ENCODE data around the gene SENP7.
A peak's percentile ranks its signal among the peaks of the same experiment; 100 is the strongest.
"Not testable (repeated sequence)": the region's sequence is repeated elsewhere in the genome, so short reads cannot be mapped to it uniquely, and the experiment has no call there.

The SENP7 gene

DNA sequence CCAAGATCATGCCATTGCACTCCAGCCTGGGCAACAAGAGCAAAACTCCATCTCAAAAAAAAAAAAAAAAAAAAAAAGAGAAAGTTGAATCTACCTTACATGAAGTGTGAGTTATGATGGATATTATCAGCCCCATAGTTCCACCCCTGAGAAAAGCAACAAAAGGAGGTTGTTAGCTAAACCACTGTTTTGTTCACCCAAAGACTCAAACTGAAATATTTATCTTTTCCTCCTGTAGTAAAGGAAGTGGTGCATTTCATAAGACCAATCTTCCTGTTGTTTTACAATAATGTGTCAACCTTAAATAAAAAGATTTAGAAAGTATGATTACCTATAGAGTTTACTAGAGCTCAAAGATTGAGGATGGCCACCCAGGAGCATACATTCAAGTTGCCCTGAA, 29.9 kb upstream of the SENP7 start:
- FAIRE-seq (no peak), DNase-seq (ENCODE audit: insufficient read length, low spot score) (no peak)
- no peak for TF ChIP-seq TAF1 (IDR thresholded peaks at IDR 0.05; ENCODE audit: low read depth, low read length)
- TF ChIP-seq PAX5 (IDR thresholded peaks at IDR 0.05; ENCODE audit: insufficient read depth, low read length, severe bottlenecking) = no peak
- TF ChIP-seq SPI1 (IDR thresholded peaks at IDR 0.05; ENCODE audit: low read depth, low read length) = no peak
- TF ChIP-seq POLR2A (IDR thresholded peaks at IDR 0.05; ENCODE audit: low read depth, low read length) = no peak
- TF ChIP-seq POLR2AphosphoS5 (IDR thresholded peaks at IDR 0.05; ENCODE audit: low read depth, low read length) = no peak
- no peak for TF ChIP-seq POU2F2 (IDR thresholded peaks at IDR 0.05; ENCODE audit: low read depth, low read length)

DNA sequence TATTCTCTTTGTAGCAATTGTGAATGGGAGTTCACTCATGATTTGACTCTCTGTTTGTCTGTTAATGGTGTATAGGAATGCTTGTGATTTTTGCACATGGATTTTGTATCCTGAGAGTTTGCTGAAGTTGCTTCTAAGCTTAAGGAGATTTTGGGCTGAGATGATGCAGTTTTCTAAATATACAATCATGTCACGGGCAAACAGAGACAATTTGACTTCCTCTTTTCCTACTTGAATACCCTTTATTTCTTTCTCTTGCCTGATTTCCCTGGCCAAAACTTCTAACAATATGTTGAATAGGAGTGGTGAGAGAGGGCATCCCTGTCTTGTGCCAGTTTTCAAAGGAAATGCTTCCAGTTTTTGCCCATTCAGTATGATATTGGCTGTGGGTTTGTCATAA, 23.9 kb upstream of the SENP7 start:
- FAIRE-seq; DNase-seq (ENCODE audit: insufficient read length, low spot score): not testable (repeated sequence)
- TF ChIP-seq SPI1 (IDR thresholded peaks at IDR 0.05; ENCODE audit: low read depth, low read length) = peak; percentile 37

DNA sequence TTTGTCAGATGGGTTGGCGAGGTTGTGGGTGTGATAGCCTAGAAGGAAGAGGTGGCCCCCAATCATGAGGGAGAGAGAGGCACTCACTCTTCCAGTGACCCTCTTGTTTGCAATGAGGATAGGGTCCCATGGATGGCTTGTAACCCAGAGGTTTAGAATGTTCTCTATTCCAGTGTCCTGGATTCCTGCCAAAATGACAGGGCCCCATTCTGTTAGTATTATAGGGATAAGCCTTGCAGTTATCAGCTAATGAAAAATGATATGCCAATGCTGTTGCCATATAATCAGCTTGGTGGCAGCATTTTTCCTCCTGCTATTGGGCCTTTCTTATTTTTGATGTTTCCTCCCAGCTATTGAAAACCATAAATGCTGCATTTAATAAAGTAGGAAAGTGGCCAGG, 23.3 kb upstream of the SENP7 start:
- FAIRE-seq (no peak), DNase-seq (ENCODE audit: insufficient read length, low spot score) (no peak)
- no peak for TF ChIP-seq TAF1 (IDR thresholded peaks at IDR 0.05; ENCODE audit: low read depth, low read length)
- no peak for TF ChIP-seq POLR2A (IDR thresholded peaks at IDR 0.05; ENCODE audit: low read depth, low read length)
- no peak for TF ChIP-seq POU2F2 (IDR thresholded peaks at IDR 0.05; ENCODE audit: low read depth, low read length)
- no peak for TF ChIP-seq SPI1 (IDR thresholded peaks at IDR 0.05; ENCODE audit: low read depth, low read length)
- no peak for TF ChIP-seq PAX5 (IDR thresholded peaks at IDR 0.05; ENCODE audit: insufficient read depth, low read length, severe bottlenecking)
- TF ChIP-seq POLR2AphosphoS5 (IDR thresholded peaks at IDR 0.05; ENCODE audit: low read depth, low read length) = no peak

DNA sequence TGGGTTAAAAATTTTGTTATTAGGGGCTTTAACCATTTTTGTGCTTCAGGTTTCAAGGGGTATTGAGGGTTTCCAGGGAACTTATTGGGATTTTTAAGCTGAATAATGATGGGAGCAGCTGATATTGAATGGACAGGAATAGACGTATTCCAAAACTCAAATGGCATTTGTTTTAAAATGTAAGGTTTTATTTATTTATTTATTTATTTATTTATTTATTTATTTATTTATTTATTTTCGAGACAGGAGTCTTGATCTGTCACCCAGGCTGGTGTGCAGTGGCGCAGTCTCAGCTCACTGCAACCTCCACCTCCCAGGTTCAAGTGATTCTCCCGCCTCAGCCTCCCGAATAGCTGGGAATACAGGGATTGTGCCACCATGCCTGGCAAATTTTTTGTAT, 22.2 kb upstream of the SENP7 start:
- DNase-seq (ENCODE audit: insufficient read length, low spot score) (no peak), FAIRE-seq (no peak)
- TF ChIP-seq POU2F2 (IDR thresholded peaks at IDR 0.05; ENCODE audit: low read depth, low read length) = no peak

DNA sequence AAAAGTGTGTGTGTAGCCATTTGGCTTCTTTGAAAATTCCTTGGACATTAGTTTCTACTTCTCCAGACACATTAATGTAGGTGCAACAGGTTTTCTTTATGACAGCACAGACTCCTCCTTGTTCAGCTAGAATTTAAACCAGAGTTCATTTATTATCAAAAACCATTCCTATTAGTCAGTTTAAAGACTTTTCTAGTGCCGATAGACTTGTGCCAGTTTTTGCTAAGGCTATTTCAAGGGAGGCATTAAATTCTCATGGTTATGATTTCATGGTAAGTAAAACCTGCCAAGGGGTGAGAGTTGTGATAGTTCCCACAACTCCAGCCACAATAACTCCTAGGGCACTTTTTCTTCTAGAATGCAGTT, 20.6 kb upstream of the SENP7 start:
- no peak for DNase-seq (ENCODE audit: insufficient read length, low spot score)
- FAIRE-seq = no peak
- TF ChIP-seq PAX5 (IDR thresholded peaks at IDR 0.05; ENCODE audit: insufficient read depth, low read length, severe bottlenecking) = no peak
- TF ChIP-seq POLR2AphosphoS5 (IDR thresholded peaks at IDR 0.05; ENCODE audit: low read depth, low read length) = no peak
- no peak for TF ChIP-seq POU2F2 (IDR thresholded peaks at IDR 0.05; ENCODE audit: low read depth, low read length)
- TF ChIP-seq TAF1 (IDR thresholded peaks at IDR 0.05; ENCODE audit: low read depth, low read length) = no peak
- TF ChIP-seq POLR2A (IDR thresholded peaks at IDR 0.05; ENCODE audit: low read depth, low read length) = no peak
- TF ChIP-seq SPI1 (IDR thresholded peaks at IDR 0.05; ENCODE audit: low read depth, low read length) = no peak

DNA sequence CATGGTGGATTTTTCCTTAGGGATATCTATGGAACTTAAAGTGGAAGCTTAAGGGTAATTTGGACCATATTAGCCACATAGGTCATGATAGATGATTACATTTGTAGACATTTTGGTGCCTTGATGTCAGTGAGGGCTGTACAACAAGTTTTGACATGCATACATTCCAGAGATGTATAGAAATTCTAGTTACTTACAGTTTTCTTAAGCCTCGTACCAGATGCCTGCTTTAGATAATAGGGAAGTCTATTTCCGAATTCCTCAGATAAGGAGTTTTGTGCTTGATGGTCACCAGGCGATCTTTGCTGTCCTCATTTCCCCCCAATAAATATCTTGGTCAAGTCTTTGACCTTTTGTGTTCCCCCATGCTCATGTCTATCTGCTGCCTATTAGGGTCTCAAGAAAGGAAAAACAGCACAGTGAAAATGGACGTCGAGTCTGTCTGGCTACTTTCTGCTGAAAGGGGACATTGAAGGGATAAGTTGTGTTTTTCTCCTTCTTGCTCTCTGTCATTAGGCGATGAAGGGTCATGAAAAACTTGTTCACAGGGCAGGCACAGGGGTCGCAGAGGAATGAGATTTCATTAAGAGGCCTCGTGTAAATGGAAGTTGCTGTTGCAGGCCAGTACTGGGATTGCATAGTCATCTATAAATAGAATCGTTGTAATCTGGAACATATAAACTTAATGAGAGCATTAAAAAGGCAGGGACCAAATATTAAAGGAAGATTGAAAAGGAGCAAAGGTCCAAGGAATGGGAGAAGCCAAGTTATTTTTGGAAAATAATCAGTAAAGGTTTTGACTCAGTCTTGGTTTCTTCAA, 20.0 kb upstream of the SENP7 start:
- FAIRE-seq = no peak
- no peak for DNase-seq (ENCODE audit: insufficient read length, low spot score)
- TF ChIP-seq POLR2A (IDR thresholded peaks at IDR 0.05; ENCODE audit: low read depth, low read length) = no peak
- TF ChIP-seq TAF1 (IDR thresholded peaks at IDR 0.05; ENCODE audit: low read depth, low read length) = no peak

DNA sequence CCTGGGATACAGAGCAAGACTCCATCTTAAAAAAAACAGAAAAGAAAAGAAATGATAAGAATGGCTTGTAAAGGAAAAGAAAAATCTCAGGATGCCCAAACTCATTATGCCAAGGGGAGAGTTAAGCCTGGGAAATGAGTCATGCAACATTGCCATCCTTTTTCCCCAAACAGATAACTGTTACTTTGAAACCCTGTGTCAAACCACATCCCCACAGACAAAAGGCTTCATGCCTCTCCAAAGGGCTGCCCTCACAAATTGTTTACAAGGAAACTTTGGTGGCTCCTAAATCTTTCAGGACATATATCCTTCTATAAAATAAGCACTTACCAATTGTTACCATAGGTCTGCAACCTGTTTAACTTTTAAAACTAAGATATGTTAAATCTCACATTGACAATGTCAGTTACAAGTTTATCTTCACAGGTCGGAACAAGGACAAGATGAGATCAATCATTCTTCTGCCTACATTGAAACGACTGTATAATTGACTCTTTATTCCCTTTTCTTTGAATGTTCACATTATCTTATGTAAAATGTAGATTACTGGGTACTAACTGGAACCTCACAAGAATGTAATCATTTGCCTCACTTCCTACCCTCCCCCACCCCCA, 18.6 kb upstream of the SENP7 start:
- TF ChIP-seq POU2F2 (IDR thresholded peaks at IDR 0.05; ENCODE audit: low read depth, low read length) (no peak), POLR2A (IDR thresholded peaks at IDR 0.05; ENCODE audit: low read depth, low read length) (no peak), PAX5 (IDR thresholded peaks at IDR 0.05; ENCODE audit: insufficient read depth, low read length, severe bottlenecking) (no peak), POLR2AphosphoS5 (IDR thresholded peaks at IDR 0.05; ENCODE audit: low read depth, low read length) (no peak), TAF1 (IDR thresholded peaks at IDR 0.05; ENCODE audit: low read depth, low read length) (no peak), SPI1 (IDR thresholded peaks at IDR 0.05; ENCODE audit: low read depth, low read length) (no peak)
- FAIRE-seq (no peak), DNase-seq (ENCODE audit: insufficient read length, low spot score) (no peak)

DNA sequence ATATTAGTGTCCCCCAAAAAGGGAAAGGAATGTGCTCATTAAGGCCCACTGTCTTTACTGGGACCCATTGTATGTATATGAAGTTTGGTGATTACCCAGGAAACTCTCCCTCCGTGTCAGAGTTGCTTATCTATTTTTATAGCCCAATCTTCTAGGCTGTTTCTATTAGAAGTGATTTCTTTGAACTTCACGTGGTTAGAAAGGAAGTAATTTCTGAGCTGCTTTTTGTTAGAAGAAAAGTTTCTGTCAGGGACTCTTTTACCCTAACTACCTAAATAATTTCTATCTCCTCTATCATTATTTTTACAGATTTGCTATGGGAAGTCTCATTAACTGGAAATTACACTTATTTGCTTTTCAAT, 17.7 kb upstream of the SENP7 start:
- no peak for FAIRE-seq
- TF ChIP-seq PAX5 (IDR thresholded peaks at IDR 0.05; ENCODE audit: insufficient read depth, low read length, severe bottlenecking) (no peak), POLR2AphosphoS5 (IDR thresholded peaks at IDR 0.05; ENCODE audit: low read depth, low read length) (no peak), TAF1 (IDR thresholded peaks at IDR 0.05; ENCODE audit: low read depth, low read length) (no peak)
- DNase-seq (ENCODE audit: insufficient read length, low spot score) = no peak

DNA sequence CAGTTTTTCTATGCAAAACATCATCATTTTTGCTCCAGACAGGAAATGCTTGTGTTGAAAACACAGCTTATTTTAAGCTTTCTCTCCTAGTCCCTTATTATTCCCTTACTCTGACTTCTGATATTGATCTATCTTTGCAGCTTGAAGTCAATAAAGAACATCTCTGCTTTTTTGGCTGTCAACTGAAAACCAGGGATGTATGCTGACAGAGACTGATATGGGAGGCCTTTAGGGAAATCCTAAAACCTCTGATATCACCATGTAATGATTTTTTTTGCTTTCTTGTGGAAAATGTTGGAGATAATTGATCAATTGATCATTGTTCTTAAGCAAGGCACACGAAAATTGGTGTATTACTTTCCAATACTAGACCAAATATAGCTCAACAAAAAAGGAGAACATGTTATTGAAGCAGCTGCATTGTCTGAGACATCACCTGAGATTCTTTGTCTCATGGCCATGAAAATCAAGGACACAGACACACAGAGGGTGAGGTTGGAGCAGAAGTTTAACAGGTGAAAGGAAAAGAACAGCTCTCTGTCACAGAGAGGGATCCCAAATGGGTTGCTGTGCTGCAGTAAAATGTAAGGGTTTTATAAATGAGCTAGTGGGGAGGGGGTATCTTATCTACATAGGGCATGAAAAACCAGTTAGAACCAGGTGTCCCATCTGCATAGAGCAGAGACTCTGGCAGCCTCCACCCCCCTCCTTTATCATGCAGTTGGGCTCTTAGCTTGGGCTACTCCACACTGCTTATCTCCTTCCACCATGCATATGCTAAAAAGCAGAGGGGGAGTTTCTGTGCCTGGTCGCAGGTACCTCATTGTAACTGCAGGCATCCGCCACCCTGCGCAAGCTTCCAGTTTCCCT, 17.0 kb upstream of the SENP7 start:
- DNase-seq (ENCODE audit: insufficient read length, low spot score) (no peak), FAIRE-seq (no peak)
- TF ChIP-seq POU2F2 (IDR thresholded peaks at IDR 0.05; ENCODE audit: low read depth, low read length) (no peak), POLR2A (IDR thresholded peaks at IDR 0.05; ENCODE audit: low read depth, low read length) (no peak), SPI1 (IDR thresholded peaks at IDR 0.05; ENCODE audit: low read depth, low read length) (no peak), POLR2AphosphoS5 (IDR thresholded peaks at IDR 0.05; ENCODE audit: low read depth, low read length) (no peak), PAX5 (IDR thresholded peaks at IDR 0.05; ENCODE audit: insufficient read depth, low read length, severe bottlenecking) (no peak), TAF1 (IDR thresholded peaks at IDR 0.05; ENCODE audit: low read depth, low read length) (no peak)

DNA sequence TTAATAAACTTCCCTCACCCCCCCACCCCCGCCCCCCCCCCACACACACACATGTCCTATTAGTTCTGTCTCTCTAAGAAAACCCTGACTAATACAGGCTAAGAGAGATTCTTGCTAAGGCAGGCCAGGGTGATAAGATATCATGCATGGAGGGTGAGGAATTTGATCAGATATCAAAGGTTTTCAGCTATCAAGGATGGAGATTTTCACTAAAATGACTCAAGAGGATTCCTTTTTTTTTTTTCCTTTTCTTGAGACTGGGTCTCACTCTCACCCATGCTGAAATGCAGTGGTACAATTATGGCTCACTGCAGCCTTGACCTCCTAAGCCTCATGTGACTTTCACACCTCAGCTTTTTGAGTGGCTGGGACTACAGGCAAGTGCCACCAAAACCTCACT, 14.9 kb upstream of the SENP7 start:
- no peak for FAIRE-seq
- TF ChIP-seq POLR2A (IDR thresholded peaks at IDR 0.05; ENCODE audit: low read depth, low read length) (no peak), SPI1 (IDR thresholded peaks at IDR 0.05; ENCODE audit: low read depth, low read length) (no peak), POLR2AphosphoS5 (IDR thresholded peaks at IDR 0.05; ENCODE audit: low read depth, low read length) (no peak), TAF1 (IDR thresholded peaks at IDR 0.05; ENCODE audit: low read depth, low read length) (no peak), PAX5 (IDR thresholded peaks at IDR 0.05; ENCODE audit: insufficient read depth, low read length, severe bottlenecking) (no peak), POU2F2 (IDR thresholded peaks at IDR 0.05; ENCODE audit: low read depth, low read length) (no peak)

More for the DNA sequence above, 14.9 kb upstream of the SENP7 start:
- no peak for DNase-seq (ENCODE audit: insufficient read length, low spot score)
